HepG2 (cell line): ENCODE results near the gene SLCO4A1. TPM values are rescaled to one million over a fixed set of nuclear protein-coding genes. Genes with fewer than 3 reads are reported as not detected.
A peak's percentile ranks its signal among the peaks of the same experiment; 100 is the strongest.

Source experiments
- ARNT ChIP-seq: fragments of 450-650 bp; IDR thresholded peaks from 2 replicates; pipeline ENCODE4 v1.6.1; 2017
- ARNTL ChIP-seq: sonication (generic); formaldehyde crosslinking; IDR thresholded peaks from 2 replicates; pipeline ENCODE4 v1.4.0; 2020; ENCODE audit warnings: mild to moderate bottlenecking, missing genetic modification reagents
- EP300 ChIP-seq, 3 experiments: sonication (generic) in 1 of 3; formaldehyde crosslinking in 1 of 3; IDR thresholded peaks; 2 replicates each; pipeline versions ENCODE4 v1.5.1 to v1.6.1; 2011 to 2020; ENCODE audit warnings: low read depth in 2 of 3, low read length in 2 of 3, borderline replicate concordance in 1 of 3, improper control_type of control experiment in 1 of 3, mild to moderate bottlenecking in 1 of 3, missing genetic modification reagents in 1 of 3, moderate library complexity in 1 of 3
- EZH2 ChIP-seq: conservative IDR thresholded peaks from 2 replicates; pipeline ENCODE4 v1.6.1; 2012; ENCODE audit warnings: mild to moderate bottlenecking, low read depth, low read length, moderate library complexity
- HNRNPL ChIP-seq: fragments of 200-400 bp; formaldehyde crosslinking; IDR thresholded peaks from 2 replicates; pipeline ENCODE4 v1.6.1; 2017; ENCODE audit warnings: mild to moderate bottlenecking, low read depth, low read length
- NFE2L2 ChIP-seq: fragments of 150-350 bp; IDR thresholded peaks from 2 replicates; pipeline ENCODE4 v1.6.1; 2014; ENCODE audit warnings: low read length
- SMAD9 ChIP-seq: sonication (generic); formaldehyde crosslinking; IDR thresholded peaks from 2 replicates; pipeline ENCODE4 v1.5.1; 2020; ENCODE audit warnings: mild to moderate bottlenecking, missing genetic modification reagents
- ZBTB25 ChIP-seq: IDR thresholded peaks from 2 replicates; pipeline ENCODE4 v1.6.1; 2018; ENCODE audit warnings: missing genetic modification reagents
- ZFX ChIP-seq: sonication (generic); formaldehyde crosslinking; IDR thresholded peaks from 2 replicates; pipeline ENCODE4 v1.4.0; 2020; ENCODE audit warnings: mild to moderate bottlenecking, low read depth, missing genetic modification reagents, moderate library complexity
- ZNF44 ChIP-seq: sonication (generic); formaldehyde crosslinking; IDR thresholded peaks from 2 replicates; pipeline ENCODE4 v1.5.1; 2020; ENCODE audit warnings: mild to moderate bottlenecking, missing genetic modification reagents
- ZNF441 ChIP-seq: sonication (generic); formaldehyde crosslinking; IDR thresholded peaks from 2 replicates; pipeline ENCODE4 v1.7.0; 2021; ENCODE audit warnings: missing genetic modification reagents, borderline replicate concordance
- ZNF800 ChIP-seq: sonication (generic); formaldehyde crosslinking; IDR thresholded peaks from 2 replicates; pipeline ENCODE4 v1.4.0; 2020; ENCODE audit warnings: missing genetic modification reagents
- ZSCAN21 ChIP-seq: sonication (generic); formaldehyde crosslinking; IDR thresholded peaks from 2 replicates; pipeline ENCODE4 v1.8.0; 2022; ENCODE audit warnings: mild to moderate bottlenecking, missing genetic modification reagents, moderate library complexity, borderline replicate concordance
- ZSCAN9 ChIP-seq: IDR thresholded peaks from 2 replicates; pipeline ENCODE4 v1.6.1; 2016; ENCODE audit warnings: borderline replicate concordance
- polyA plus RNA-seq, 8 experiments: library from polyadenylated mRNA; depleted of rRNA in 3 of 8; stranded (reverse) in 7 of 8; unstranded in 1 of 8; fragments of >200 nt; fragmentation: Illumina TruSeq in 4 of 8; extraction: Trizol in 4 of 8; gene quantifications; 2 replicates each; pipeline versions ENCODE4 v1.2.1 to v1.2.3, GENCODE V29; 2011 to 2016; ENCODE audit warnings: low read depth in 4 of 8, missing spikeins in 1 of 8, mixed read lengths in 1 of 8; ENCODE audit not compliant: insufficient read depth in 1 of 8
- total RNA-seq, 5 experiments: library from RNA; depleted of rRNA; stranded (reverse); fragments of >200 nt; fragmentation: Illumina TruSeq; extraction: Trizol; gene quantifications; 2 replicates each; pipeline ENCODE4 v1.2.3, GENCODE V29; 2016; ENCODE audit warnings: low read depth in 1 of 5
- TF ChIP-seq, protein P1 (sequence below): sonication (generic); formaldehyde crosslinking; IDR thresholded peaks from 2 replicates; pipeline ENCODE4 v1.5.0; 2020; ENCODE audit warnings: mild to moderate bottlenecking, missing genetic modification reagents
- TF ChIP-seq, protein P2 (sequence below): sonication (generic); formaldehyde crosslinking; conservative IDR thresholded peaks from 2 replicates; pipeline ENCODE4 v1.4.0; 2020; ENCODE audit warnings: missing genetic modification reagents
- TF ChIP-seq, protein P3 (sequence below): sonication (generic); formaldehyde crosslinking; IDR thresholded peaks from 2 replicates; pipeline ENCODE4 v1.4.0; 2020; ENCODE audit warnings: missing genetic modification reagents, borderline replicate concordance

The SLCO4A1 gene
- total and polyA plus RNA-seq, 2 of the 13 experiments (the other 11 are each of a cell fraction or from before 2014, with no cell fraction given) = 55.5 to 112 TPM

GRCh38 chr20:62663145-62664018 lies 21.1 kb downstream of the SLCO4A1 start (continued):
- TF ChIP-seq EP300 (IDR thresholded peaks at IDR 0.05; ENCODE audit: low read depth in 2 of 2, low read length in 2 of 2) (peak in 1 of 2 experiments; percentile 27; a peak in 1 of 4 replicates), EP300 (CRISPR knock-in tag; IDR thresholded peaks at IDR 0.05; ENCODE audit: borderline replicate concordance) (no peak), ZNF800 (CRISPR knock-in tag) (no peak), ZNF441 (CRISPR knock-in tag) (peak; percentile 59; the same call in 1 of the 2 replicates), SMAD9 (CRISPR knock-in tag) (no peak), ARNT (no peak), EZH2 (no peak), ZNF44 (CRISPR knock-in tag) (no peak), ZSCAN21 (CRISPR knock-in tag) (no peak; the same call in 1 of the 2 replicates), ZSCAN9 (no peak), ZBTB25 (CRISPR knock-in tag) (no peak), HNRNPL (peak; percentile 66; the same call in 1 of the 2 replicates), ZFX (CRISPR knock-in tag) (peak; percentile 63), ARNTL (CRISPR knock-in tag) (peak; percentile 77), NFE2L2 (no peak)
- TF ChIP-seq, protein P1, sequence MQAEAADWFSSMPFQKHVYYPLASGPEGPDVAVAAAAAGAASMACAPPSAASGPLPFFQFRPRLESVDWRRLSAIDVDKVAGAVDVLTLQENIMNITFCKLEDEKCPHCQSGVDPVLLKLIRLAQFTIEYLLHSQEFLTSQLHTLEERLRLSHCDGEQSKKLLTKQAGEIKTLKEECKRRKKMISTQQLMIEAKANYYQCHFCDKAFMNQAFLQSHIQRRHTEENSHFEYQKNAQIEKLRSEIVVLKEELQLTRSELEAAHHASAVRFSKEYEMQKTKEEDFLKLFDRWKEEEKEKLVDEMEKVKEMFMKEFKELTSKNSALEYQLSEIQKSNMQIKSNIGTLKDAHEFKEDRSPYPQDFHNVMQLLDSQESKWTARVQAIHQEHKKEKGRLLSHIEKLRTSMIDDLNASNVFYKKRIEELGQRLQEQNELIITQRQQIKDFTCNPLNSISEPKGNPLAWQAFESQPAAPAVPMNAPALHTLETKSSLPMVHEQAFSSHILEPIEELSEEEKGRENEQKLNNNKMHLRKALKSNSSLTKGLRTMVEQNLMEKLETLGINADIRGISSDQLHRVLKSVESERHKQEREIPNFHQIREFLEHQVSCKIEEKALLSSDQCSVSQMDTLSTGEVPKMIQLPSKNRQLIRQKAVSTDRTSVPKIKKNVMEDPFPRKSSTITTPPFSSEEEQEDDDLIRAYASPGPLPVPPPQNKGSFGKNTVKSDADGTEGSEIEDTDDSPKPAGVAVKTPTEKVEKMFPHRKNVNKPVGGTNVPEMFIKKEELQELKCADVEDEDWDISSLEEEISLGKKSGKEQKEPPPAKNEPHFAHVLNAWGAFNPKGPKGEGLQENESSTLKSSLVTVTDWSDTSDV (CRISPR knock-in tag) = no peak
- TF ChIP-seq, protein P2, sequence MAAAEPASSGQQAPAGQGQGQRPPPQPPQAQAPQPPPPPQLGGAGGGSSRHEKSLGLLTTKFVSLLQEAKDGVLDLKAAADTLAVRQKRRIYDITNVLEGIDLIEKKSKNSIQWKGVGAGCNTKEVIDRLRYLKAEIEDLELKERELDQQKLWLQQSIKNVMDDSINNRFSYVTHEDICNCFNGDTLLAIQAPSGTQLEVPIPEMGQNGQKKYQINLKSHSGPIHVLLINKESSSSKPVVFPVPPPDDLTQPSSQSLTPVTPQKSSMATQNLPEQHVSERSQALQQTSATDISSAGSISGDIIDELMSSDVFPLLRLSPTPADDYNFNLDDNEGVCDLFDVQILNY (CRISPR knock-in tag) = no peak
- TF ChIP-seq, protein P3, sequence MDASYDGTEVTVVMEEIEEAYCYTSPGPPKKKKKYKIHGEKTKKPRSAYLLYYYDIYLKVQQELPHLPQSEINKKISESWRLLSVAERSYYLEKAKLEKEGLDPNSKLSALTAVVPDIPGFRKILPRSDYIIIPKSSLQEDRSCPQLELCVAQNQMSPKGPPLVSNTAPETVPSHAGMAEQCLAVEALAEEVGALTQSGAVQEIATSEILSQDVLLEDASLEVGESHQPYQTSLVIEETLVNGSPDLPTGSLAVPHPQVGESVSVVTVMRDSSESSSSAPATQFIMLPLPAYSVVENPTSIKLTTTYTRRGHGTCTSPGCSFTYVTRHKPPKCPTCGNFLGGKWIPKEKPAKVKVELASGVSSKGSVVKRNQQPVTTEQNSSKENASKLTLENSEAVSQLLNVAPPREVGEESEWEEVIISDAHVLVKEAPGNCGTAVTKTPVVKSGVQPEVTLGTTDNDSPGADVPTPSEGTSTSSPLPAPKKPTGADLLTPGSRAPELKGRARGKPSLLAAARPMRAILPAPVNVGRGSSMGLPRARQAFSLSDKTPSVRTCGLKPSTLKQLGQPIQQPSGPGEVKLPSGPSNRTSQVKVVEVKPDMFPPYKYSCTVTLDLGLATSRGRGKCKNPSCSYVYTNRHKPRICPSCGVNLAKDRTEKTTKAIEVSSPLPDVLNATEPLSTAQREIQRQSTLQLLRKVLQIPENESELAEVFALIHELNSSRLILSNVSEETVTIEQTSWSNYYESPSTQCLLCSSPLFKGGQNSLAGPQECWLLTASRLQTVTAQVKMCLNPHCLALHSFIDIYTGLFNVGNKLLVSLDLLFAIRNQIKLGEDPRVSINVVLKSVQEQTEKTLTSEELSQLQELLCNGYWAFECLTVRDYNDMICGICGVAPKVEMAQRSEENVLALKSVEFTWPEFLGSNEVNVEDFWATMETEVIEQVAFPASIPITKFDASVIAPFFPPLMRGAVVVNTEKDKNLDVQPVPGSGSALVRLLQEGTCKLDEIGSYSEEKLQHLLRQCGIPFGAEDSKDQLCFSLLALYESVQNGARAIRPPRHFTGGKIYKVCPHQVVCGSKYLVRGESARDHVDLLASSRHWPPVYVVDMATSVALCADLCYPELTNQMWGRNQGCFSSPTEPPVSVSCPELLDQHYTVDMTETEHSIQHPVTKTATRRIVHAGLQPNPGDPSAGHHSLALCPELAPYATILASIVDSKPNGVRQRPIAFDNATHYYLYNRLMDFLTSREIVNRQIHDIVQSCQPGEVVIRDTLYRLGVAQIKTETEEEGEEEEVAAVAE = no peak
